ENCODE results near the gene LDLRAD3.

GRCh38 chr11:36097219-36097650, 153.4 kb downstream of the LDLRAD3 start:
- TF ChIP-seq MXI1 (IDR thresholded peaks at IDR 0.05; ENCODE audit: low read depth, low read length): no peak
- TF ChIP-seq, protein P1, sequence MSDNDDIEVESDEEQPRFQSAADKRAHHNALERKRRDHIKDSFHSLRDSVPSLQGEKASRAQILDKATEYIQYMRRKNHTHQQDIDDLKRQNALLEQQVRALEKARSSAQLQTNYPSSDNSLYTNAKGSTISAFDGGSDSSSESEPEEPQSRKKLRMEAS (IDR thresholded peaks at IDR 0.05; ENCODE audit: low read depth): no peak
- no peak for TF ChIP-seq CHD2 (IDR thresholded peaks at IDR 0.05; ENCODE audit: low read length, partially characterized antibody)
- TF ChIP-seq CTCF (IDR thresholded peaks at IDR 0.05): no peak
- TF ChIP-seq YY1 (IDR thresholded peaks at IDR 0.05; ENCODE audit: low read depth): no peak

Measured in SK-N-SH (cell line).